Progenitor cell of endocrine pancreas (in vitro differentiated cells): ENCODE results near the gene CLSTN2. TPM values are rescaled to one million over a fixed set of nuclear protein-coding genes. Genes with fewer than 3 reads are reported as not detected.

ENCODE experiments used
- DNase-seq: peaks from one replicate; pipeline ENCODE4 v3.0.0; 2021; ENCODE audit warnings: low spot score; ENCODE audit not compliant: unreplicated experiment
- H3K27ac Mint-ChIP-seq: 2 replicates; pipeline ENCODE4 v1.8.0; 2021; ENCODE audit warnings: mild to moderate bottlenecking, moderate library complexity, mixed read lengths
- H3K27me3 Mint-ChIP-seq: 2 replicates; pipeline ENCODE4 v1.8.0; 2021; ENCODE audit warnings: mixed read lengths
- H3K36me3 Mint-ChIP-seq: 2 replicates; pipeline ENCODE4 v1.8.0; 2022; ENCODE audit warnings: mixed read lengths; ENCODE audit not compliant: insufficient read depth
- H3K4me1 Mint-ChIP-seq: 2 replicates; pipeline ENCODE4 v1.8.0; 2021; ENCODE audit warnings: low read depth, mixed read lengths
- H3K4me3 Mint-ChIP-seq: 2 replicates; pipeline ENCODE4 v1.8.0; 2021; ENCODE audit warnings: low read depth, mild to moderate bottlenecking, moderate library complexity, mixed read lengths
- H3K9me3 Mint-ChIP-seq: 2 replicates; pipeline ENCODE4 v1.8.0; 2021; ENCODE audit warnings: low read depth, mixed read lengths
- CTCF ChIP-seq: fragments of 200-600 bp; sonication (generic); IDR thresholded peaks from one replicate; pipeline ENCODE4 v1.5.0; 2021; ENCODE audit warnings: antibody characterized with exemption, mild to moderate bottlenecking; ENCODE audit not compliant: unreplicated experiment
- total RNA-seq: library from RNA; stranded (reverse); gene quantifications from 2 replicates; pipeline ENCODE4 v1.2.1, GENCODE V29; 2021

The CLSTN2 gene
- total RNA-seq, 1 donor from 2014 or later, result 2.8 TPM

- DNase-seq, result no peak
- Mint-ChIP-seq H3K36me3 (no peaks in the 10 kb centered on the region), H3K27ac (no peak overlapping the region), H3K27me3 (peaks cover 7% of the 10 kb centered on the region), H3K9me3 (no peaks in the 10 kb centered on the region), H3K4me1 (no peaks in the 10 kb centered on the region), H3K4me3 (no peak overlapping the region)
- TF ChIP-seq CTCF, result peak; percentile 53
Measured at GRCh38 chr3:140499114-140499757, 564.3 kb downstream of the CLSTN2 start.

- H3K4me3 Mint-ChIP-seq, result no peak overlapping the region
- no peaks in the 10 kb centered on the region for H3K36me3 Mint-ChIP-seq
- DNase-seq, result no peak
- no peaks in the 10 kb centered on the region for H3K9me3 Mint-ChIP-seq
- peaks cover 3% of the 10 kb centered on the region for H3K4me1 Mint-ChIP-seq
- no peak overlapping the region for H3K27ac Mint-ChIP-seq
- H3K27me3 Mint-ChIP-seq, result peaks cover 7% of the 10 kb centered on the region
- no peak for TF ChIP-seq CTCF
Measured at GRCh38 chr3:140500473-140500872, 565.5 kb downstream of the CLSTN2 start.

- no peak overlapping the region for H3K27ac Mint-ChIP-seq
Measured at GRCh38 chr3:140501061-140501769, 566.2 kb downstream of the CLSTN2 start.

GRCh38 chr3:140501770-140502364 is 566.9 kb downstream of the CLSTN2 start:
- peaks cover 3% of the 10 kb centered on the region for H3K4me1 Mint-ChIP-seq
- H3K27me3 Mint-ChIP-seq, result peaks cover 13% of the 10 kb centered on the region
- H3K9me3 Mint-ChIP-seq, result no peaks in the 10 kb centered on the region
- TF ChIP-seq CTCF, result no peak
- H3K27ac Mint-ChIP-seq, result no peak overlapping the region
- no peak overlapping the region for H3K4me3 Mint-ChIP-seq
- no peak for DNase-seq
- no peaks in the 10 kb centered on the region for H3K36me3 Mint-ChIP-seq

More at GRCh38 chr3:140501061-140501769, 566.2 kb downstream of the CLSTN2 start:
- no peaks in the 10 kb centered on the region for H3K36me3 Mint-ChIP-seq
- TF ChIP-seq CTCF, result no peak
- peaks cover 10% of the 10 kb centered on the region for H3K27me3 Mint-ChIP-seq
- no peak for DNase-seq
- no peak overlapping the region for H3K4me3 Mint-ChIP-seq
- H3K4me1 Mint-ChIP-seq, result peaks cover 3% of the 10 kb centered on the region
- H3K9me3 Mint-ChIP-seq, result no peaks in the 10 kb centered on the region

- peaks cover 3% of the 10 kb centered on the region for H3K4me1 Mint-ChIP-seq
- no peak for DNase-seq
- H3K36me3 Mint-ChIP-seq, result no peaks in the 10 kb centered on the region
- TF ChIP-seq CTCF, result no peak
- H3K4me3 Mint-ChIP-seq, result no peak overlapping the region
- no peaks in the 10 kb centered on the region for H3K9me3 Mint-ChIP-seq
- peaks cover 33% of the 10 kb centered on the region for H3K27me3 Mint-ChIP-seq
- H3K27ac Mint-ChIP-seq, result no peak overlapping the region
Measured at GRCh38 chr3:140505213-140505612, 570.2 kb downstream of the CLSTN2 start.
